ENCODE measurements around the gene GCNT2.

DNA sequence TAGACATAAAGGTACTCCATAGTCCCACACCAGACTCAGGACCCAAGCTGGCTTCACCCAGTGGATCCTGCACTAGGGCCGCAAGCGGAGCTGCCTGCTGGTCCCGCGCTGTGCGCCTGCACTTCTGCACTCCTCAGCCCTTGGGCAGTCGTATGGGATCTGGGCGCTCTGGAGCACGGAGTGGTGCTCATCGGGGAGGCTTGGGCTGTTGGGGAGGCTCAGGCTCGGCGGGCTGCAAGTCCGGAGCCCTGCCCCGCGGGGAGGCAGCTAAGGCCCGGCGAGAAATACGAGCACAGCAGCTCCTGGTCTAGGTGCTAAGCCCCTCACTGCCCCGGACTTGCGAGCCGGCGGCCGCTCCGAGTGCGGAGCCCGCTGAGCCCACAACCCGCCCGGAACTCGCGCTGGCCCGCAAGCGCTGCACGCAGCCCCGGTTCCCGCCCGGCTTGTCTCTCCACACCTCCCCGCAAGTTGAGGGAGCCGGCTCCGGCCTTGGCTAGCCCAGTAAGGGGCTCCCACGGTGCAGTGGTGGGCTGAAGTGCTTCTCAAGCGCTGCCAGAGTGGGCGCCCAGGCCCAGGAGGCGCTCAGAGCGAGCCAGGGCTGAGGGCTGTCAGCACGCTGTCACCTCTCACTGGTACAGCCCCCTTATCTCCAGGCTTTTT, 33.4 kb upstream of the GCNT2 start:
- TF ChIP-seq, protein P1, sequence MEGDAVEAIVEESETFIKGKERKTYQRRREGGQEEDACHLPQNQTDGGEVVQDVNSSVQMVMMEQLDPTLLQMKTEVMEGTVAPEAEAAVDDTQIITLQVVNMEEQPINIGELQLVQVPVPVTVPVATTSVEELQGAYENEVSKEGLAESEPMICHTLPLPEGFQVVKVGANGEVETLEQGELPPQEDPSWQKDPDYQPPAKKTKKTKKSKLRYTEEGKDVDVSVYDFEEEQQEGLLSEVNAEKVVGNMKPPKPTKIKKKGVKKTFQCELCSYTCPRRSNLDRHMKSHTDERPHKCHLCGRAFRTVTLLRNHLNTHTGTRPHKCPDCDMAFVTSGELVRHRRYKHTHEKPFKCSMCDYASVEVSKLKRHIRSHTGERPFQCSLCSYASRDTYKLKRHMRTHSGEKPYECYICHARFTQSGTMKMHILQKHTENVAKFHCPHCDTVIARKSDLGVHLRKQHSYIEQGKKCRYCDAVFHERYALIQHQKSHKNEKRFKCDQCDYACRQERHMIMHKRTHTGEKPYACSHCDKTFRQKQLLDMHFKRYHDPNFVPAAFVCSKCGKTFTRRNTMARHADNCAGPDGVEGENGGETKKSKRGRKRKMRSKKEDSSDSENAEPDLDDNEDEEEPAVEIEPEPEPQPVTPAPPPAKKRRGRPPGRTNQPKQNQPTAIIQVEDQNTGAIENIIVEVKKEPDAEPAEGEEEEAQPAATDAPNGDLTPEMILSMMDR (IDR thresholded peaks at IDR 0.05 in 8 of 11, conservative IDR thresholded peaks at IDR 0.05 in 3 of 11): no peak
- TF ChIP-seq POLR2AphosphoS5 (IDR thresholded peaks at IDR 0.05): no peak
- no peak for TF ChIP-seq POLR2A (IDR thresholded peaks at IDR 0.05)

All from spleen (tissue), 7 donors.